Stimulated activated CD8-positive, alpha-beta memory T cell treated with anti-CD3 and anti-CD28 coated beads, Interleukin-15, amount 100 ng/mL, for 4 hours (primary cell): ENCODE results near the gene ABR.
"Not testable (repeated sequence)": the region's sequence is repeated elsewhere in the genome, so short reads cannot be mapped to it uniquely, and the experiment has no call there.

Experiments used
- DNase-seq, 2 donors: peaks; one replicate each; pipeline ENCODE4 v3.0.0-alpha.2; 2020; ENCODE audit warnings: low read depth in 2 of 2

ABR gene

GRCh38 chr17:1173432-1174262 is 6.1 kb downstream of the ABR start:
- no peak for DNase-seq

GRCh38 chr17:1171953-1172352 is 7.8 kb downstream of the ABR start:
- no peak for DNase-seq

GRCh38 chr17:1170739-1171138 is 9.0 kb downstream of the ABR start:
- DNase-seq: no peak

- DNase-seq: no peak
Measured at GRCh38 chr17:1169929-1170312, 9.9 kb downstream of the ABR start.

- DNase-seq: no peak
Measured at GRCh38 chr17:1169221-1169928, 10.4 kb downstream of the ABR start.

GRCh38 chr17:1168533-1169220 is 11.1 kb downstream of the ABR start:
- DNase-seq: no peak

- DNase-seq: no peak
Measured at GRCh38 chr17:1166276-1166675, 13.5 kb downstream of the ABR start.

GRCh38 chr17:1165836-1166235 is 13.9 kb downstream of the ABR start:
- no peak for DNase-seq

- no peak for DNase-seq
Measured at GRCh38 chr17:1164935-1165556, 14.7 kb downstream of the ABR start.

GRCh38 chr17:1162116-1162855 is 17.5 kb downstream of the ABR start:
- no peak for DNase-seq

- no peak for DNase-seq
Measured at GRCh38 chr17:1160591-1161390, 19.0 kb downstream of the ABR start.

- DNase-seq: no peak
Measured at GRCh38 chr17:1159431-1160180, 20.2 kb downstream of the ABR start.

GRCh38 chr17:1158879-1159278 is 20.9 kb downstream of the ABR start:
- no peak for DNase-seq

- DNase-seq: no peak
Measured at GRCh38 chr17:1156864-1157263, 22.9 kb downstream of the ABR start.

GRCh38 chr17:1154704-1155103 is 25.1 kb downstream of the ABR start:
- no peak for DNase-seq

- no peak for DNase-seq
Measured at GRCh38 chr17:1153795-1154546, 25.8 kb downstream of the ABR start.

GRCh38 chr17:1152582-1152981 is 27.2 kb downstream of the ABR start:
- not testable (repeated sequence) for DNase-seq

GRCh38 chr17:1150863-1151600 is 28.7 kb downstream of the ABR start:
- DNase-seq: no peak
